ENCODE measurements around the gene PHTF1.

Gene PHTF1

GRCh38 chr1:113675302-113675701, 84.0 kb downstream of the PHTF1 start:
- Histone ChIP-seq H3K36me3 (ENCODE audit: low read depth) (peaks cover 3% of the 10 kb centered on the region; the same call in 1 of the 2 replicates), H3K27ac (ENCODE audit: poor library complexity, severe bottlenecking) (no peak overlapping the region), H3K9me3 (ENCODE audit: severe bottlenecking) (no peaks in the 10 kb centered on the region), H3K27me3 (ENCODE audit: insufficient read depth, poor library complexity, severe bottlenecking) (no peaks in the 10 kb centered on the region), H3K4me3 (ENCODE audit: severe bottlenecking) (no peak overlapping the region), H3K4me1 (ENCODE audit: insufficient read depth, poor library complexity, severe bottlenecking) (peaks cover 7% of the 10 kb centered on the region)
- TF ChIP-seq CTCF (IDR thresholded peaks at IDR 0.05; ENCODE audit: poor library complexity, severe bottlenecking): no peak
- DNase-seq (ENCODE audit: low spot score) (no peak), ATAC-seq (ENCODE audit: low read depth) (peak; percentile 35; the same call in 2 of the 3 replicates)

- Histone ChIP-seq H3K27me3 (ENCODE audit: insufficient read depth, poor library complexity, severe bottlenecking) (no peaks in the 10 kb centered on the region), H3K36me3 (ENCODE audit: low read depth) (peaks cover 3% of the 10 kb centered on the region; the same call in 1 of the 2 replicates), H3K4me3 (ENCODE audit: severe bottlenecking) (no peak overlapping the region), H3K27ac (ENCODE audit: poor library complexity, severe bottlenecking) (no peak overlapping the region), H3K9me3 (ENCODE audit: severe bottlenecking) (no peaks in the 10 kb centered on the region), H3K4me1 (ENCODE audit: insufficient read depth, poor library complexity, severe bottlenecking) (peaks cover 7% of the 10 kb centered on the region)
- no peak for DNase-seq (ENCODE audit: low spot score)
- peak; percentile 91 for ATAC-seq (ENCODE audit: low read depth)
- no peak for TF ChIP-seq CTCF (IDR thresholded peaks at IDR 0.05; ENCODE audit: poor library complexity, severe bottlenecking)
Observed at GRCh38 chr1:113674591-113674990, 84.7 kb downstream of the PHTF1 start.

GRCh38 chr1:113672491-113672890, 86.8 kb downstream of the PHTF1 start:
- Histone ChIP-seq H3K27ac (ENCODE audit: poor library complexity, severe bottlenecking) (no peak overlapping the region), H3K9me3 (ENCODE audit: severe bottlenecking) (no peaks in the 10 kb centered on the region), H3K4me3 (ENCODE audit: severe bottlenecking) (no peak overlapping the region), H3K27me3 (ENCODE audit: insufficient read depth, poor library complexity, severe bottlenecking) (no peaks in the 10 kb centered on the region), H3K4me1 (ENCODE audit: insufficient read depth, poor library complexity, severe bottlenecking) (peaks cover 3% of the 10 kb centered on the region), H3K36me3 (ENCODE audit: low read depth) (peaks cover 3% of the 10 kb centered on the region; the same call in 1 of the 2 replicates)
- DNase-seq (ENCODE audit: low spot score) (no peak), ATAC-seq (ENCODE audit: low read depth) (no peak)
- TF ChIP-seq CTCF (IDR thresholded peaks at IDR 0.05; ENCODE audit: poor library complexity, severe bottlenecking): no peak

GRCh38 chr1:113670650-113671049, 88.6 kb downstream of the PHTF1 start:
- no peak for TF ChIP-seq CTCF (IDR thresholded peaks at IDR 0.05; ENCODE audit: poor library complexity, severe bottlenecking)
- ATAC-seq (ENCODE audit: low read depth): no peak
- 0 out of 2 replicates have a peak, but pooled peaks cover 3% of the 10 kb centered on the region for H3K36me3 ChIP-seq (ENCODE audit: low read depth)

GRCh38 chr1:113669988-113670387, 89.3 kb downstream of the PHTF1 start:
- H3K27me3 ChIP-seq (ENCODE audit: insufficient read depth, poor library complexity, severe bottlenecking): no peaks in the 10 kb centered on the region
- ATAC-seq (ENCODE audit: low read depth): no peak
- no peaks in the 10 kb centered on the region for H3K4me1 ChIP-seq (ENCODE audit: insufficient read depth, poor library complexity, severe bottlenecking)
- no peak overlapping the region for H3K4me3 ChIP-seq (ENCODE audit: severe bottlenecking)
- H3K27ac ChIP-seq (ENCODE audit: poor library complexity, severe bottlenecking): no peak overlapping the region
- no peaks in the 10 kb centered on the region for H3K9me3 ChIP-seq (ENCODE audit: severe bottlenecking)
- H3K36me3 ChIP-seq (ENCODE audit: low read depth): 0 out of 2 replicates have a peak, but pooled peaks cover 3% of the 10 kb centered on the region
- no peak for DNase-seq (ENCODE audit: low spot score)
- TF ChIP-seq CTCF (IDR thresholded peaks at IDR 0.05; ENCODE audit: poor library complexity, severe bottlenecking): no peak

More at GRCh38 chr1:113670650-113671049, 88.6 kb downstream of the PHTF1 start:
- Histone ChIP-seq H3K27me3 (ENCODE audit: insufficient read depth, poor library complexity, severe bottlenecking) (no peaks in the 10 kb centered on the region), H3K9me3 (ENCODE audit: severe bottlenecking) (no peaks in the 10 kb centered on the region), H3K4me3 (ENCODE audit: severe bottlenecking) (no peak overlapping the region), H3K4me1 (ENCODE audit: insufficient read depth, poor library complexity, severe bottlenecking) (no peaks in the 10 kb centered on the region), H3K27ac (ENCODE audit: poor library complexity, severe bottlenecking) (no peak overlapping the region)
- DNase-seq (ENCODE audit: low spot score): no peak
